ENCODE measurements around the gene STMN1. TPM values are rescaled to one million over a fixed set of nuclear protein-coding genes. Genes with fewer than 3 reads are reported as not detected.

The STMN1 gene
- total RNA-seq, 4 donors from 2014 or later, result 11.6 to 39.2 (median 17.0) TPM

DNA sequence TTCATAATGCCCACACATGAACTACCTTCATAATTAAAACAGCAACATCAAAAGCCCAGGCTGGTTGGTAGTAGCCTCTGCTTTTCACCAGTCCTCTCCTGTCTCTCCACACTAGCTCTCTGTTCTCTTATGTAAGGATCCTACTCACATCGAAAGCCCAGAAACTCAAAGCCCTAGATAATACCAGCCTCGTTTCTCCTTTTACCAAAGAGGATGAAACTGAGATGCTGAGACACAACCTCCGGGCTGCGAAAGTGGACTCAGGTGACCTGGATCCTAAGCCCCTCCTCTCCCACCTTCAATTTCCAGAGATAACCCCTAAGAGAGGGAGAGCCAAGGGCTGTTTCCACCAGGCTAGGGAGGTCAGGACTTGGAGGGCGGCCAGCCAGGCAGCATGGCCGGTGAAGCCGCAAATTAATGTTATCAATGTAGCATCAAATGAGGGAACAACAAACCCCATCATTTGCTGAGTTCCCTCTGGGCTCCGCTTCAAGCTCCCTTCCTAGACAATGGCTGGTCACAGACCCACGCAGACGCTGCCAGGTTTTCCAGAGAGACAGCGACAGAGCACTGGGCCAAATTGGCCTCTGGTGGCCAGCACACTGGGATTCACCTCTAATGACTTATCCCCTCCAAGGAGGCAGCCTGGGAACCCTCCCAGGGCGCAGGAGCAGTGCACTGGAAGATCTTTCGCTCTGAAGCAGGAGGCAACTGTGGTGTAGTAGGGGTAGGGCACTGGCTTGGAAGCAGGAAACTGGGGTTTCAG lies 20.7 kb upstream of the STMN1 start:
- WGBS, 2 donors, result 71 to 75% methylated on average over 9 to 11 of the region's 13 CpGs

DNA sequence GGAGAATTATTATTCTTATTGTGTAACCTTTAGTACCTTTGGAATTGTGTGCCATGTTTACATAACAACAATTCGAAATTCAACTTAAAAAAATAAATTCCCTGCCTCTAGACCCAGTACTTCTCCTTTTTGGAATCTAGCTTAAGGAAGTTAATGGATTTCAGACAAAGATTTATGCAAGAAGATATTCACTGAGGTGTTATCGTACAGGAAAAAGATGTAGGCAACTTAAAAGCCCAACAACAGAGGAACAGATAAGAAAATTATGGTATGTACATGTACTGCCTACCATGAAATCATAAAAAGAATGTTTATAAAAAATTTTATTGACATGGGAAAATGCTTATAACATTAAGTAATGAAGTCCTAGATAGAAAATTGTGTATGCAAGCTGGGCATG lies 18.2 kb upstream of the STMN1 start:
- no peaks in the 10 kb centered on the region for H3K9me3 ChIP-seq
- no peak for TF ChIP-seq POLR2A (IDR thresholded peaks at IDR 0.05)
- TF ChIP-seq, protein P1, sequence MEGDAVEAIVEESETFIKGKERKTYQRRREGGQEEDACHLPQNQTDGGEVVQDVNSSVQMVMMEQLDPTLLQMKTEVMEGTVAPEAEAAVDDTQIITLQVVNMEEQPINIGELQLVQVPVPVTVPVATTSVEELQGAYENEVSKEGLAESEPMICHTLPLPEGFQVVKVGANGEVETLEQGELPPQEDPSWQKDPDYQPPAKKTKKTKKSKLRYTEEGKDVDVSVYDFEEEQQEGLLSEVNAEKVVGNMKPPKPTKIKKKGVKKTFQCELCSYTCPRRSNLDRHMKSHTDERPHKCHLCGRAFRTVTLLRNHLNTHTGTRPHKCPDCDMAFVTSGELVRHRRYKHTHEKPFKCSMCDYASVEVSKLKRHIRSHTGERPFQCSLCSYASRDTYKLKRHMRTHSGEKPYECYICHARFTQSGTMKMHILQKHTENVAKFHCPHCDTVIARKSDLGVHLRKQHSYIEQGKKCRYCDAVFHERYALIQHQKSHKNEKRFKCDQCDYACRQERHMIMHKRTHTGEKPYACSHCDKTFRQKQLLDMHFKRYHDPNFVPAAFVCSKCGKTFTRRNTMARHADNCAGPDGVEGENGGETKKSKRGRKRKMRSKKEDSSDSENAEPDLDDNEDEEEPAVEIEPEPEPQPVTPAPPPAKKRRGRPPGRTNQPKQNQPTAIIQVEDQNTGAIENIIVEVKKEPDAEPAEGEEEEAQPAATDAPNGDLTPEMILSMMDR (IDR thresholded peaks at IDR 0.05), result no peak
- no peak overlapping the region for H3K4me3 ChIP-seq (replicated peaks in 1 of 3)
- H3K27ac ChIP-seq, result no peak overlapping the region
- no peak for DNase-seq
- H3K36me3 ChIP-seq, result no peaks in the 10 kb centered on the region
- intact Hi-C loops (cut with DNase I), result no loop called here
- peaks cover 0 to 10% of the 10 kb centered on the region in 2 donors for H3K4me1 ChIP-seq
- no peaks in the 10 kb centered on the region for H3K27me3 ChIP-seq
- 78 to 86% methylated on average over 2 of the region's 2 CpGs for whole genome bisulfite sequencing, 2 donors

More for the DNA sequence above, 20.7 kb upstream of the STMN1 start:
- no peak overlapping the region for H3K27ac ChIP-seq
- H3K36me3 ChIP-seq, result no peaks in the 10 kb centered on the region
- H3K27me3 ChIP-seq, result no peaks in the 10 kb centered on the region
- DNase-seq, result no peak
- no peaks in the 10 kb centered on the region for H3K9me3 ChIP-seq
- peaks cover 0 to 10% of the 10 kb centered on the region in 2 donors for H3K4me1 ChIP-seq
- H3K4me3 ChIP-seq (replicated peaks in 1 of 3), result no peak overlapping the region
- TF ChIP-seq, protein P1 (IDR thresholded peaks at IDR 0.05), result no peak
- no peak for TF ChIP-seq POLR2A (IDR thresholded peaks at IDR 0.05)
- intact Hi-C loops (cut with DNase I), result no loop called here

DNA sequence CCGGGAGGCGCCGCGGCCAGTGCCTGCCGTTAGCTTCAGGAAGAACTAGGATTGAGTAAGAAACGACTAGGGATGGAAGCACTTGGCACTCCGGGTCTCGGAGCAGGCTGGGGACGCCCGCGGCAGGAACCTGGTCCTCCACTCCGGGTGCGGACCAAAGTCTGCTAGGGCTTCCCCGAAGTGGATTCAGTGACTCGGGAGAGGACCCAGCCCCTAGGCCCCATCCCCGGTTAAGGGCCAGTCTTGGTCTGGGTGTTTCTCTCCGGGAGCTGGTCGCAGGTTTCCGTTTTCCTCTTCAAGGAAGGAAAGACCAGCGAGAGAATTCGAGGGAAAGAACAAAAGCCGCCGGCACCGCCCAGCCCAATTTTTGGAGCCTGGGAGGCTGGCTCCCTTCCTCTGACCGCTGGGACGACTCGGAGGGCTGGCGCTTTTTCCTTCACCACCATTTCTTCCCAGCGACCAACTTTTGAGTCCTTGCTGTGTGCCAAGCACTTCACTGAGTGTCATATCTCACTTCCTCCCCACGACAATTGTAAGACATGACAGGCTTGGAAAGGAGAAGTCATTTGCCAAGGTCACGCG lies 16.8 kb upstream of the STMN1 start:
- Histone ChIP-seq H3K36me3 (no peaks in the 10 kb centered on the region), H3K4me3 (replicated peaks in 1 of 3) (peak overlapping the region; percentile 43 to 74 (median 62)), H3K9me3 (no peaks in the 10 kb centered on the region), H3K27ac (peak overlapping the region; percentile 36 to 68 (median 47)), H3K27me3 (no peaks in the 10 kb centered on the region), H3K4me1 (peaks cover 0 to 10% of the 10 kb centered on the region in 2 donors)
- no peak for TF ChIP-seq POLR2A (IDR thresholded peaks at IDR 0.05)
- TF ChIP-seq, protein P1 (IDR thresholded peaks at IDR 0.05), result no peak
- DNase-seq, result peak; percentile 19 to 20
- 2% methylated on average over 17 to 25 of the region's 32 CpGs for WGBS, 2 donors
- intact Hi-C loops (cut with DNase I), result no loop called here

DNA sequence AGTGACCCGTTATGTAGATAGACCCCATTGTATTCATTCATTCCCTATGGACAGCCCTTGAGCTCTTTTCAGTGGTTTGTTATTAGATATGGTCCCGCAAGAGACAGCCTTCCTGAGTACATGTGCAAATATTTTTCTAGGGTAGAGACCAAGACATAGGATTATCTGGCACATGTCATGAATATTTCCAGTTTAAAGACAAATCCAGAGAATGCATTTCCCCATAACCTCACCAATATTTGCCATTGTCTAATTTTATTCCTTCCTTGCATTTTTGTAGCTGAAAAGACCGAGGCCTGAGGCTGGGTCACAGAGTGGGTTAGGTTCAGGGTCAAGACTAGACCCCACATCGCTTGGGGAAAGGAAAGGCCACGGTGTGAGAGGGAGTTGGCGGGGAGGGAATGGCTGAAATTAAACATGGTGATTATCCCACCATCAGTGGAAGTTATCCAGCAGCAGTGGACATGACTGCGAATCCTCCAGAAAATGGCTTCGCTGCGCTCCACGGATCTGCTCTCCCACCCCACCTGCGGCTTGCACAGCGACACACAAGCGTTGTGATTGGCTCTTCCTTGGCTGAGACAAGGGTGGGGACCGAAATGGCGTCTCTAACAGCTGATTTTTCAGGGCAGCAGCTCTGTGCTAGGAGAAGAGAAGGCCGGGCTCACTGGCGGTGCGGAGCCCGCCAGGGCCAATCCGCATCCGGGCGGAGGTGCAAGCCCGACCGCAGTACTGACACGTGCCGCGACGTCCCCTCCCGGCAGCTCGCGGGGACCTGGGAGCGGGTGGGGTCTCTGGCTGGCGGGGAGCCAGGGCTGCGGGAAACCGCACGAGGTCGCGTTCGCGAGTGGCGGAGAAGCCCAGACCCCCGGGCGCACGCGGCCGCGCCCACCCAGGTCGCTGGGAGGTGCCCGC lies 16.1 kb upstream of the STMN1 start:
- peak; percentile 26 to 28 for DNase-seq
- intact Hi-C loops (cut with DNase I), result no loop called here
- 20 to 21% methylated on average over 19 to 20 of the region's 49 CpGs for WGBS, 2 donors

More for the DNA sequence above, 16.1 kb upstream of the STMN1 start:
- no peaks in the 10 kb centered on the region for H3K9me3 ChIP-seq
- TF ChIP-seq, protein P1 (IDR thresholded peaks at IDR 0.05), result no peak
- no peak for TF ChIP-seq POLR2A (IDR thresholded peaks at IDR 0.05)
- no peaks in the 10 kb centered on the region for H3K36me3 ChIP-seq
- H3K4me1 ChIP-seq, result peaks cover 0 to 10% of the 10 kb centered on the region in 2 donors
- H3K27me3 ChIP-seq, result no peaks in the 10 kb centered on the region
- peak overlapping the region; percentile 36 to 68 (median 47) for H3K27ac ChIP-seq
- peak overlapping the region; percentile 43 to 74 (median 62) for H3K4me3 ChIP-seq (replicated peaks in 1 of 3)
